Left ventricle myocardium inferior (tissue), 1 donor: ENCODE results near the gene MYO9A. TPM values are rescaled to one million over a fixed set of nuclear protein-coding genes. Genes with fewer than 3 reads are reported as not detected.

Experiments used
- DNase-seq: peaks from one replicate; pipeline ENCODE4 v3.0.0-alpha.2; 2020
- H3K27ac ChIP-seq: fragments of 200-600 bp; replicated peaks from 2 replicates; pipeline ENCODE4 v1.8.0; 2021
- H3K27me3 ChIP-seq: fragments of 200-600 bp; 2 replicates; pipeline ENCODE4 v1.8.0; 2021; ENCODE audit warnings: low read depth
- H3K36me3 ChIP-seq: fragments of 200-600 bp; 2 replicates; pipeline ENCODE4 v1.8.0; 2021
- H3K4me1 ChIP-seq: fragments of 200-600 bp; 2 replicates; pipeline ENCODE4 v1.8.0; 2021
- H3K4me3 ChIP-seq: fragments of 200-600 bp; 2 replicates; pipeline ENCODE4 v1.8.0; 2021; ENCODE audit warnings: mild to moderate bottlenecking, moderate library complexity
- H3K9me3 ChIP-seq: fragments of 200-600 bp; replicated peaks from 2 replicates; pipeline ENCODE4 v1.8.0; 2021
- intact Hi-C: fragments of 100-400 bp; cut with micrococcal nuclease; formaldehyde crosslinking; loops from one replicate; pipeline ENCODE4 v1.11.0; 2022
- total RNA-seq: library from RNA; stranded (reverse); fragmentation: NEBNext Ultra II Directional; extraction: Animal tissue kit (Norgen Biotek cat#: 25700); gene quantifications from one replicate; pipeline ENCODE4 v1.2.1, GENCODE V29; 2021
- TF ChIP-seq, protein P1 (sequence below): fragments of 200-600 bp; IDR thresholded peaks from 2 replicates; pipeline ENCODE4 v1.8.0; 2021; ENCODE audit warnings: antibody characterized with exemption, mild to moderate bottlenecking, borderline replicate concordance
- donor health status: DM: no; HTN: yes; CAD: no; lungs with severe emphysema.

The MYO9A gene
- total RNA-seq, 1 donor from 2014 or later, result 22.5 TPM

DNA sequence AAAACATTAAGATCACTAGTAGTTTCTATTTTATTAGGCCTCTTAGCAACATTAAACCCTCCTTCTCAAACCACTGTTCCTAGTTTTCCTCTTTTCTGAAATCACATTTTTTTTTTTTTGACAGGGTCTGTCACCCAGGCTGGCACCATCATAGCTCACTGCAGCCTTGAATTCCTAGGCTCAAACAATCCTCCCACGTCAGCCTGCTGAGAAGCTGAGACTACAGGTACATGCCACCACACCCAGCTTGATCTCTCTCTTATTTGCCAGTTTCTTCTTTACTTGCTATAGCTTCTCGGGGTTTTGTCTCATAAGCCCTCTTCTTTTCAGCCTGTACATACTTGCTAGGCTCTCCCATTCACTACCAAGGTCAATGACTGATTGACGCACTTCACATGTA is 28.3 kb upstream of the MYO9A start:
- no peak for DNase-seq
- Histone ChIP-seq H3K27ac (no peak overlapping the region), H3K36me3 (no peaks in the 10 kb centered on the region), H3K9me3 (no peaks in the 10 kb centered on the region), H3K4me3 (no peak overlapping the region), H3K27me3 (no peaks in the 10 kb centered on the region), H3K4me1 (peaks cover 18% of the 10 kb centered on the region)
- TF ChIP-seq, protein P1, sequence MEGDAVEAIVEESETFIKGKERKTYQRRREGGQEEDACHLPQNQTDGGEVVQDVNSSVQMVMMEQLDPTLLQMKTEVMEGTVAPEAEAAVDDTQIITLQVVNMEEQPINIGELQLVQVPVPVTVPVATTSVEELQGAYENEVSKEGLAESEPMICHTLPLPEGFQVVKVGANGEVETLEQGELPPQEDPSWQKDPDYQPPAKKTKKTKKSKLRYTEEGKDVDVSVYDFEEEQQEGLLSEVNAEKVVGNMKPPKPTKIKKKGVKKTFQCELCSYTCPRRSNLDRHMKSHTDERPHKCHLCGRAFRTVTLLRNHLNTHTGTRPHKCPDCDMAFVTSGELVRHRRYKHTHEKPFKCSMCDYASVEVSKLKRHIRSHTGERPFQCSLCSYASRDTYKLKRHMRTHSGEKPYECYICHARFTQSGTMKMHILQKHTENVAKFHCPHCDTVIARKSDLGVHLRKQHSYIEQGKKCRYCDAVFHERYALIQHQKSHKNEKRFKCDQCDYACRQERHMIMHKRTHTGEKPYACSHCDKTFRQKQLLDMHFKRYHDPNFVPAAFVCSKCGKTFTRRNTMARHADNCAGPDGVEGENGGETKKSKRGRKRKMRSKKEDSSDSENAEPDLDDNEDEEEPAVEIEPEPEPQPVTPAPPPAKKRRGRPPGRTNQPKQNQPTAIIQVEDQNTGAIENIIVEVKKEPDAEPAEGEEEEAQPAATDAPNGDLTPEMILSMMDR, result no peak
- intact Hi-C loops, result no loop called here

- intact Hi-C loops, result no loop called here
- TF ChIP-seq, protein P1, result no peak
These were observed 23.5 kb upstream of the MYO9A start for GRCh38 chr15:72141171-72142084.

DNA sequence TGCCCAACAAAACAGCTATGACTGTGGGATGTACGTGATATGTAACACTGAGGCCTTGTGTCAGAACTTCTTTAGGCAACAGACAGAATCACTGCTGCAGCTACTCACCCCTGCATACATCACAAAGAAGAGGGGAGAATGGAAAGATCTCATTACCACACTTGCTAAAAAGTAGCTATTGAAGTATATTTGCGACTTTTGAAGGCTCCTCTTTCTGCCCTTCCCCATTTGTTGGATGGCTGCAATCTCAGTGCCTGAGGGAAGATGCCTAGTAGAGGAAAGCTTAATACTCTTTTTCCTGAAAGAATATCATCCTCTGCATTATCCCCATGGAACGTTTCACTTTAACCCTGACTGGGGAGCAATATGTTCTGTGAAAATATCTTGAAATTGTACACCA is 22.1 kb upstream of the MYO9A start:
- Histone ChIP-seq H3K27ac (peak overlapping the region; percentile 81), H3K9me3 (no peaks in the 10 kb centered on the region), H3K27me3 (no peaks in the 10 kb centered on the region), H3K4me1 (peaks cover 39% of the 10 kb centered on the region), H3K4me3 (peak overlapping the region; percentile 18), H3K36me3 (no peaks in the 10 kb centered on the region)
- no peak for DNase-seq
- intact Hi-C loops, result no loop called here
- TF ChIP-seq, protein P1, result no peak

More at GRCh38 chr15:72141171-72142084, 23.5 kb upstream of the MYO9A start:
- peaks cover 43% of the 10 kb centered on the region for H3K4me1 ChIP-seq
- no peaks in the 10 kb centered on the region for H3K27me3 ChIP-seq
- peak overlapping the region; percentile 1 for H3K4me3 ChIP-seq
- H3K36me3 ChIP-seq, result no peaks in the 10 kb centered on the region
- no peak for DNase-seq
- H3K9me3 ChIP-seq, result no peaks in the 10 kb centered on the region
- peak overlapping the region; percentile 81 for H3K27ac ChIP-seq

- Histone ChIP-seq H3K4me3 (peak overlapping the region; percentile 18), H3K9me3 (no peaks in the 10 kb centered on the region), H3K4me1 (peaks cover 39% of the 10 kb centered on the region), H3K36me3 (no peaks in the 10 kb centered on the region), H3K27ac (peak overlapping the region; percentile 81), H3K27me3 (no peaks in the 10 kb centered on the region)
- no peak for DNase-seq
- TF ChIP-seq, protein P1, result no peak
- intact Hi-C loops, result no loop called here
These were observed 21.7 kb upstream of the MYO9A start for GRCh38 chr15:72139667-72140066.

DNA sequence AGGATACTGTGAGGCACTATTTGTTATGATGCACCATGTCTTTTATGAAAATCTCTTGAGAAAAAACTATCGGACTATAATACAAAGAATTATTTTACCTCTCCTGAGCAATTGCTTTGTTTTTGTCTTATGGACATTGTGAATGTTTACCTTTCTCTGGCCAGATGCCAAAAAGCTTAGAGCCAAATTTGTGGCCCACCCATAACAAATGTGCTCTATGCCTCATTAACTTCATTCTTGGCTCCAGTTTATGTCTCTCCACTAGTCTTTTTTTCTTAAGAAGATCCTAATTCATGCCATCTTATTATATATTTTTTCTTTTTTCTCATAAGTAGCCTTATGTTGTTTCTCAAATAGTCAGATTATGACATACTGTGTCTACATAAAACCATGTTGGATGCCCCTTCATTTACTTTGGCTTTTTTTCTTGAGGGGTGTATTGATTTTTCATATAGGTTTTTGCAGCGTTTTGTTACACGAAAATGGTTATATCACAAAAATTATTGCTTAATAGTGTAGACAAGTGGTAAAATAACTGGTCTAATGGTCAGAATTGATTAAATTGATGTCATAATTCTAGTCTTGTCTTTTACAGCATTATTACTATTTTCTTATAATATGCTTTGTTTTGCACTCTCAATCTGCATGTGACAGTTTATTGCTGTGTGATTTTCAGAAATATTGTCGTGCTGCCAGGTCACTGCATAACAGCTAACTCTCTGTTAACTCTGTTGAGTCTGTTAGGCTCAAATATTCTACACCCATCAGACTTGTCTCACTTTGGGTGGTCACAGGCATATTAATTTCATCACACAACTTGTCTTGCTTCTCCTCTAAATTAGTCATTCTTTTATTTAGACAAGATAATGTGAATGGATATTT is 18.5 kb upstream of the MYO9A start:
- DNase-seq, result no peak
- TF ChIP-seq, protein P1, result no peak
- no peaks in the 10 kb centered on the region for H3K9me3 ChIP-seq
- no peaks in the 10 kb centered on the region for H3K36me3 ChIP-seq
- H3K27me3 ChIP-seq, result no peaks in the 10 kb centered on the region
- H3K27ac ChIP-seq, result no peak overlapping the region
- intact Hi-C loops, result no loop called here
- H3K4me3 ChIP-seq, result no peak overlapping the region
- peaks cover 31% of the 10 kb centered on the region for H3K4me1 ChIP-seq
